Fibroblast of skin of back (primary cell): ENCODE data around the gene FJX1.

ENCODE experiments used
- DNase-seq: peaks from one replicate; pipeline ENCODE4 v3.0.0-alpha.2; 2013

The FJX1 gene

DNA sequence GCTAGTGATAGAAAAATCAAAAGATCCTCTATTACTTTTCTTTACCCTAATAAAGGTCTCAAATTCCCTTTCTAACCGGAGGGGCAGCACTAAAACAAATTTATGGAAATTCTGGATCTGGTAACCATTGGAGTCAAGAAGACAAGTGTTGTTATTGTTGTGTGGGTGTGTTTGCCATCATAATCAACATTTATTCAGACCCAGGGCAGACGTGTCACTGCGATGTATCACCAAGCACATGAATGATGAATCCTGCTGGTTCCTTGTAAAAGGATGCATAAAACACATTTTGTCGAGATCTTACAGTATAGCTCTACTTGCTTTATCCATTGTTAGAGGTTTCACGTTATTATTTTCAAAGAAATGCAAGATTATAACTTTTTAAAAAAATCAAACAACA is 12.1 kb upstream of the FJX1 start:
- no peak for DNase-seq

DNA sequence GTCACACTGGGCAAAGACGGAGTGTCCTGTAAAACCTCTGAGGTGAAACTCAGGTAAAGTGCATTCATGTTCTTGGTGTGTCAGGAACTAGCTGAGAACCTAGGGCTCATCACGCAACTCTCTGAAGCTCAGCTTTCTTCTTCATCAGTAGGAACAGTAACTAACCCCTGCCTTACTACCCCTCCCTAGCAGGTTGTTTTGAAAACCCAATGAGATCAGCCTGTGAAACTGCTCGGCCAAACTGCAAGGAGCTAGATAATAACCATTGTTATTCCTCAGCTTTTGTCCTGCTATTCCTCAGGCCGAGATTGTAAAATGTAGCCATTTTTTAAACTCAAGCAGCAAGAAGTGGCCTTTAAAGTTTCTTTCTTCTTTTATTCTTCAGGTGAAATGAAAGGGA is 9.8 kb upstream of the FJX1 start:
- DNase-seq: no peak

DNA sequence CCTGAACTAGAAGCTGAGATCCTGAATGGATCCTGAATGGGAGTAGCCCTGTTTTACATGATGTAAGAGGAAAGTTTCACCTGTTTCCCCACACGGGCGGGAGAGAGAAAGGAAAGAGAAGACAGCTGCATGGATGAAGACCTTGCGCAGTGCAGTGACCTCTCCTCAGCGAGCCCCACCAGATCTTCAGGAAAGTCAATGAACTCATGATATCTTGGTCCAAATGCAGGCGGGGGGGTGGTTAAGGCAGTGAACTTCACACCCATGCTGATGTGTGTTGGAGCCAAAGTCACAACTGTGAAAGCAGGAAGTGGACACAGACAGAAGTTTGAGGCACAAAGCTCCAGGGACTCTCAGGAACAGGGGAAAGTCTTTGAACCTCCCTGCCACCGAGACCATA is 8.6 kb upstream of the FJX1 start:
- DNase-seq: no peak

DNA sequence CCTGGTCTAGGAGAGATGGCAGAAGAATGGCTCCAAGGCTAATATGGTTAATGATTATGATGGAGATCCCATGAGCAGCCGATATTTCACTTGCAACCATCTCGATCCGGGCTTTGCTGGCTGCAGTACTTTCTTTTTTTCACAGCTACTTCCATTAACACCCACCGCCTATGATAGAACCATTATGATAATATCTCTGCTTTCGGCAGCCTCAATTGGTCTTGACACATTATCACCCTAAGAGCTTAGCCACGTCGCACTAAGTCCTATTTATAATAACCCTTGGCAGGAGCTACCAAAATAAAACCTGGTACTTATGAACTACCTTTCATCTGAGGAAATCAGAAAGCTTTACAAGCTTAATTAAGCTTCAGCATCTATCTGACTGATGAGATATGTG is 7.6 kb upstream of the FJX1 start:
- DNase-seq: no peak

DNA sequence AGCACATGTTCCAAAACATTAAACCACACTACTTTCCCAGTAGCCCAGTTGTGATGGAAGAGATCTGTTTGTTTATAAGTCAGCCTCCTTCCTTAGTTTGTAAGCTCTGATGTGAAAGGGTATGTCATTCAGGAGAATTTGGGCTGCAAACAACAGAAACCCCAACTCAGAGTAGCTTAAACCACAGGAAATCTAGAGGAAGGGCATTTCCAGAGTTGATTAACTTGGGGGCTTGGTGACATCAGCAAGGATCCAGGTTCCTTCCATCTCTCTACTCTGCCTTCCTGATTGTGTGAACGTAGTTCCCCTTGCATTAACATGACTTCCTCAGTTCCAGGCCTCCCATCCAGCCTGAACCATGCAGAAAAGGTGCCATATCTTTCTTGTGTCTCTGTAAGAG is 6.5 kb upstream of the FJX1 start:
- no peak for DNase-seq

DNA sequence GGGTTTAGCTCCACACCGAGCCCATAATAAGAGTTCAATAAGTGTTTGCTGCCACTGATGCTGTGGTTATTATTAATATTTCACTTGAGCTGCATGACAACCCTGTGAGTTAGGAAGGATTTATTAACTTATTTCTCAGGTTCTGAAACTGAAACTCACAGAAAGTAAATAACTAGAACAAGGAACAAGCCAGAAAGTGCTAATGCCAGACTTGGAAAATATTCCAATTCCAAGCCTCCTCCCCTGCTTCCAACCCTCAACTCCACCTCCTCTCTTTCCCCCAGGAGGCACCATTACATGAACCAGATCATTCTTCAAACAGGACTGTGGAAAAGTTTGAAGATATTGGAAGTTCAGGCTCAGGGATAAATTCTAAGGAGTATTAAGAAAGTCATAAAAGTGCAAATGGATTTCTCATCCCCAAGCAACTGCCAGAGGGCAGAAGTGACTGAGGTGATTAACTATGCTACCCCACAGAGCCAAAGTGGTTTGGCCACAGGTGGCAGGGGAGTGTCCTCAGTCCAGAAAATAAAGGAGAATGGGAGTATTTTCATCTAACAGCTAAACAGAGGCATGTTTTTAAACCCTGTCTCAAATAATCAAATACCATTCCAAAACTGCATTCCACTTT is 3.2 kb upstream of the FJX1 start:
- no peak for DNase-seq

DNA sequence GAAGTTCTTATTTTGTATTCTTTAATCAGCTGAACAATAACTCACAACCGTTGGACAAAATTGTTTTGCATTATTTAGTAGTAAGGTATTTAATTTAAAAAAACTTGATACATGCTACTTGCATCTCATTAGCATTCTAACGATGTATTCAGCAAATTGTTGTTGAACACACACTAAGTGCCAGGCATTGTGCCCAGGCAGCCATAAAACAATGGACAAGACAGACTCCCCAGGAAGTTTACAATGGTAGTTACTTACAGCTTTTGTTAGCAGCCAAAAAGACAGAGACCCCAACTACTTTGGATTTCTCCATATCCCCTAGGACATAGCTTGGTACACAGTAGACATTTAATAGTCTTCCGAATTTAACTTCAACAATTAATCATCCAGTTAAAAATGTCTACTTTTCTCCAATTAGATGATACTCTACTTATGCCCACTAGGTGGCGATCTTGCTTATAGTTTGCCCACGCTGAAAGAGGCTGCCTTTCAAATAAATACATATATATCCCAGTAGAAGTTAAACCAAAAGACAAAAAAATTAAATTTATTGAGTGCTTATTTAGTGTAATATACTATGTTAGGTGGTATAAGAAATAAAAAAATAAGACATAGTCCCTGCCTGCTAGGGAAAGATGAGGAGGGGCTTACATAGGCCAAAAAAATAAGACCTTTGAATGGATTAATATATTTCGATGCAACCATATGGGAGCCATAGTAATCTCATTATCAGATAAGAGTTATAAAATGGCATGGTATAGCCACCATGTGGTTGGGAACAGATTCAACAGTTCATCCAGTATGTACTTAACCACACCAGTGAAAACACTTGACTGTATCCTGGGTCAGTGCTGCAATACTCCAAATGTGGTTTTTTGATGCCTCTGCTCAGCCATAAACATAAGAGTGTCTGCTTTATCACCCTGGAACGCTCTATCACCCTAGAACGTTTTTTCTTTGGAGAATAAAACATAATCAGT is 2.0 kb upstream of the FJX1 start:
- peak; percentile 58 for DNase-seq

DNA sequence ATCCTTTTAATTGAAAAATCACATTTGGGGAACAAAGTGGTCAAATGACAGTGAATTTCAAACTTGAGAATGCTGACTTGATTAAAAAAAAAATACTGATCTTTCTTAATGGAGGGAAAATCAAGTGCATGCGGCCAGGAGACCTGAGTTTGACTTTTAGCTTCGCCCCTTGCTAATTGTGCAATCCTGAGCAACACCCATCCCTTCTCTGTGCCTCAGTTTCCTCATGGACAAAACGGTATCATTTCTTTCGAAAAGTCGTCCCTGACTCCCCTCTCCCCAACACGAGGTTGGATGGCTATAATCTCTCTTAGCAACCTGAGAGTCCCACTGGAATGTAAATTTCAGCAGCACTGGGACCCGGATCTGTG is 959 bp upstream of the FJX1 start:
- DNase-seq: no peak

DNA sequence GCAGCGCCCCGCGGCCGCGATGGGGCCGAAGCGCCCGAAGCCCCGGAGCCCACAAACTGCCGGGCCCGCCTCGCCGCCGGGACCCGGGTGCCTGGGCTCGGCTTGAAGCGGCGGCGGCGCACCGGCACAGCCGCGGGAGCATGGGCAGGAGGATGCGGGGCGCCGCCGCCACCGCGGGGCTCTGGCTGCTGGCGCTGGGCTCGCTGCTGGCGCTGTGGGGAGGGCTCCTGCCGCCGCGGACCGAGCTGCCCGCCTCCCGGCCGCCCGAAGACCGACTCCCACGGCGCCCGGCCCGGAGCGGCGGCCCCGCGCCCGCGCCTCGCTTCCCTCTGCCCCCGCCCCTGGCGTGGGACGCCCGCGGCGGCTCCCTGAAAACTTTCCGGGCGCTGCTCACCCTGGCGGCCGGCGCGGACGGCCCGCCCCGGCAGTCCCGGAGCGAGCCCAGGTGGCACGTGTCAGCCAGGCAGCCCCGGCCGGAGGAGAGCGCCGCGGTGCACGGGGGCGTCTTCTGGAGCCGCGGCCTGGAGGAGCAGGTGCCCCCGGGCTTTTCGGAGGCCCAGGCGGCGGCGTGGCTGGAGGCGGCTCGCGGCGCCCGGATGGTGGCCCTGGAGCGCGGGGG is 346 bp downstream of the FJX1 start:
- DNase-seq: peak; percentile 49

DNA sequence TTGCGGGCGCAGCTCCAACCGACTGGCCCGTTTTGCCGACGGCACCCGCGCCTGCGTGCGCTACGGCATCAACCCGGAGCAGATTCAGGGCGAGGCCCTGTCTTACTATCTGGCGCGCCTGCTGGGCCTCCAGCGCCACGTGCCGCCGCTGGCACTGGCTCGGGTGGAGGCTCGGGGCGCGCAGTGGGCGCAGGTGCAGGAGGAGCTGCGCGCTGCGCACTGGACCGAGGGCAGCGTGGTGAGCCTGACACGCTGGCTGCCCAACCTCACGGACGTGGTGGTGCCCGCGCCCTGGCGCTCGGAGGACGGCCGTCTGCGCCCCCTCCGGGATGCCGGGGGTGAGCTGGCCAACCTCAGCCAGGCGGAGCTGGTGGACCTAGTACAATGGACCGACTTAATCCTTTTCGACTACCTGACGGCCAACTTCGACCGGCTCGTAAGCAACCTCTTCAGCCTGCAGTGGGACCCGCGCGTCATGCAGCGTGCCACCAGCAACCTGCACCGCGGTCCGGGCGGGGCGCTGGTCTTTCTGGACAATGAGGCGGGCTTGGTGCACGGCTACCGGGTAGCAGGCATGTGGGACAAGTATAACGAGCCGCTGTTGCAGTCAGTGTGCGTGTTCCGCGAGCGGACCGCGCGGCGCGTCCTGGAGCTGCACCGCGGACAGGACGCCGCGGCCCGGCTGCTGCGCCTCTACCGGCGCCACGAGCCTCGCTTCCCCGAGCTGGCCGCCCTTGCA is 1.0 kb downstream of the FJX1 start:
- peak; percentile 54 for DNase-seq

DNA sequence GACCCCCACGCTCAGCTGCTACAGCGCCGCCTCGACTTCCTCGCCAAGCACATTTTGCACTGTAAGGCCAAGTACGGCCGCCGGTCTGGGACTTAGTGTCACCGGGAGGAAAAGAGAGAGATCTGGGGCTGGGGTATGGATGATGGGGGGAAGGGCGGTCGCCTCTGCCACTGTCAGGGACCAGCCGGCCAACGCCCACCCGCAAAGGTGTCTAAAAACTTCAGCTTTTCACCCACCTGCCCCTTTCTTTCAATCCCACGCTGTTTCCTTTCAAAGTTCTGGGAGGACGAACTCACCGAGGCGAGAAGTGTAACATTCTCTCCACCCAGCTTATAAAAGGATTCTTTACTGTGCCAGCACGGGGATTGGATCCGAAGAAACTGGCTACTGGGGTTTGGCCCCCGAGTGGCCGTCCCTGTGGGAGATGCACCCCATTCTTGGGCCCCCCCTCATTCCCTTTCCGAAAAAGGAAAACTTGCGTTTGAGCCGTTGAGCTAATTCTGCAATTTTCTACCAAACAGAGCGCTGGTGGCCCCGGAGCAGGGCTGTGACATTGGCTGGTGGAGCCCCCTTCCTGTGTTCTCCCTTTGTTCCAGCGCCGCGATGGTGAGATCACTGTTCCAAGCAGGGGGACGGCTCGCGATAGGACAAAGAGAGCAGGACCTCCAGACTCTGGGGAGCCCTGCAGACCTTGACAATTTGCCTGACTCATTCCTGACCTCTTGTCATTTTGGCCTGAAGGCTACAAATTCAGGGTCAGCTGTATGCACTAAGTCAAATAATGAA is 1.8 kb downstream of the FJX1 start:
- DNase-seq: peak; percentile 61

DNA sequence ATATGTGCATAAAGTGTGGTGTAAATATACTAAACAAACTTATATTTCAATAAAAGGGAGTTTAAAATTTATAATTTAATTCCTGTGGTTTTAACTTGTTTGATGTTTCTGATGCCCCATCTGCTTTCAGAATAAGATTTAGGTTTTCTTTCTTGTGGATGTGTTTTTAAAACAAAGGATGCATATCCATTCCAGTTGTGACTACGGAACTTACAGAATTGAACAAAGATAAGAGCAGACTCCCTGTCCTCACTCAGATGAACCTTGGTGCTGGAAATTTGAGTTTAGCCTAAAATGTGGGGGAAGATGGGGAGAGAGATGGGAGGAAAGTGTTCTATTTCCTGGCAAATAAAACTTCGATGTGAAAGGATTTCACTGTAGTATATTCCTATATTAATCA is 2.5 kb downstream of the FJX1 start:
- DNase-seq: no peak

DNA sequence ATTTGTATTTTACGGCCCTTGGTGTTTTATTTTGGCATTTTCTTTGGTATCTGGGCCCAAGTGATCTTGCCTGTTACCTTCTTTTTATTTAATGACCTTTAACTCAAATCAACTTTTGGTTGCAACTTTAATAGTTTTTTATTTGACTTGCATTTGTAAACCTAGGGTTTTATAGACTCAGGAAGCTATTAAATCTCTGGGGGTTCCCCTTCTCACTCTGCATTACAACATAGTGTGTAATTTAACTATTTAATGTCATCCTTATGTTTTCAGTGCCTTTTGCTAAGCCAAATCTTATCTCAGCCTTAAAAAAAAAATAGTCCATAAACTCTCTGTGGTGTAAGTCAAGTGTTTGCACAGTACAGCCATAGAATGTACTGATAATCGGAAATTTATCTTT is 3.4 kb downstream of the FJX1 start:
- no peak for DNase-seq

DNA sequence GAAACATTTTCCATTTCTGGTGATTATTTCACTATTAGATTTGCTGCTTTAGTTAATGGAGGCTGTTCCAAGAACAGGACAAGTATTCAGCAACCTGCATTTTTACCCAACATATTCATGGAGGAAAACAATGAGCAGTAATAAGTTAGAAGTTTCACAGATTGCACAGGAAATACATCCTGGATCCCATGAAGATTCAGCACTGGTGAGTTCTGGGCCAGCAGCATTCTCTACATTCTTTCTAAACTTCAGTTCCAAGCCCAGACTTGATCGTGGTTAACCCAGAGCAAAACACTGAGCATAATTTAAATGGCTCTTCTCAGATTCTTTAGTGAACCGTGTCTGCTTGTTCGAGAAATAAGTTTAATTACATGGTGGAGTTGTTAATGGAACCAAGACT is 3.8 kb downstream of the FJX1 start:
- peak; percentile 91 for DNase-seq

DNA sequence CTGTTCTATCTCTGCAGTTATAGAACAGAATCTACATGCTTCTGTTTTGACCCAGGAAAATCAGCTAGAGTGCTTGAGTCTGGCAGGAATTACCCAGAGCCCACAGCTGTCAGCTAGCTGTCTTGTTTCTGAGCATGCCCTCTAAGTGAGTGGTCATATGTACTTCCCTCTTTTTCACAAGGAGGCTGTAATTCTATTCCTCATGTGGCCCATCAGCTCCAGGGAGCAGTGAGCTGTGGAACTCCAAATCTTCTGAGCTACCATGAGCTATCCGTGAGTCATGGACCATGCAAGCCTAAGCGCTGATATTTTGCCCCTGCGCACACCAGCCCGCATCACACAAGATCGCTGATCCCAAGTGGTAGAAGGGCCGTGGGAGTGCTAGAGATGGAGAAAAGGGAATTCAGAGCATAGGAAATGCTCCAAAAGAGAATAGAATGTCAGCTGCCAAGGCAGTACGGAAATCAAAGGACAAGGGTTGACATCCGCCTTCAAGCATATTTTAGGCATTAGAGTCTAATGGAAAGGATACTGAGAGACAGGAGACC is 5.4 kb downstream of the FJX1 start:
- DNase-seq: peak; percentile 88

DNA sequence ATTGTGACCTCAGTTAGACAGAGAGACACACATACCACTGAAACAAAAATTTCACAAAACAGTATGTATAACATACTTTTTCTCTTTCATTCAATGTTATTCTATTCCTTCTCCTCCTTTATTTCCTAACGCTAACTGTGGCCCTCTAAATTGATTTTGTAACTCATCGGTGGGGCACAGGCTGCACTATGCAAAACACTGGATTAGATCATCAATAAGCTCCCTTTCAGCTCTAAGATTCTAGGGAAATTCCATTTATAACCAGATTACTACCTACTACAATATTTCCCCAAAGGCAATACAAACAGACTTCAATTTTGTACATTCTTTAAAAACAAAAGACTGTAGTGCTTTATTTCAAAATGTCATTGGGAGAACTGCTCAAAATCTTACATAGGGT is 6.1 kb downstream of the FJX1 start:
- DNase-seq: no peak

DNA sequence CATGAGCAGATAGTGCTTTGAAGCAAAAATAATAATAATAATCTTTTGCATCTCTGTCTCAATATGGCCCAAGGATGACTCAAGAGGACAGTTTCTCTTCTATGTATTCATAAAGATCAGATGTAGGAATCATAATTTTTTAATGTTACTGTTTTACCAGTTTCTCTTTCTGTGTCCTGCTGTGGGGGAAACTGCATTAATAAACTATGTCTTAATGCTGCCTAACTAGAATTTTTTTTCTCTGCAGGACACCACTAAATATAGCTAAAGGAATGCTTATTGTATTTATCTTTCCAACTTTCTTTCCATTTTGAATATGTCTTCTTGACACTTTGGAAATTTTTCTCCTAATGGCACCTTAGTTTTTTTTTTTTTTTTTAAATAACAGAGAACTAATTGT is 6.5 kb downstream of the FJX1 start:
- peak; percentile 63 for DNase-seq

DNA sequence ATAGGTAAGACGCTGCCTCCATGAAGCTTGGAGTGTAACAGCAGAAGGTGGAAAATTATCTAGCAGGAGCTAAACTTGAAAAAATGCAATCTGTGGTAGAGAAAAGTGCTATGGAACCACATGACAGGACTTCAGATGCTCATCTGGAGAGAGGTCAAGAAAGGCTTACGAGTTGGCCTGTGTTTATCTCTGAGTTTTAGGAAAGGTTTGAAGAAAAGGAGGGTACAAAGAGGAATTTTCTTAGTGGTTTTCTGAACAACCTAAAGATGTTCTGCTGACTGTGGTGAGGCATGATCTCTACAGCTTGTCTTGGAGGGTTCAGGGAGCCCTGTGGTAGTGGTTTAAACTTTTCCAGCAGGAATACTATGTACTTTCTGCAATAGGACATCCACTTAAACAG is 8.2 kb downstream of the FJX1 start:
- no peak for DNase-seq

DNA sequence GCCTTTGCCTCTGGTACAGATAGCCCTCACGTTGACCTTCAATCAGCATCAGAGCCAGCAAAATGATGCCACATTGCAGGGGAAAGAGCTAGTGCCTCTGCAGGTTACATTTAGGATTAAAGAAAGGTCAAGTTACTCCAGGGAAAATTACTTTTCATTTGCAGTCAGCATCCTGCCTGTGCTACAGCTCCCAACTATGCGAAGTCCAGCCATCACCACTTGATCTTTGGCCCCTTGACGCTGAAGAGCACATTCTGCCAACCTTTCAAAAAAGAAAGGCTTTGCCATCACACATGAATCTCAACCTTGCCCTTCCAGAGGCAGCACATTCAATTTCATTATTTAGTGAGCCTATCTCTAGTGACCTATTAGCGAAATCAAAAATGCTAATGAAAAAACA is 11.3 kb downstream of the FJX1 start:
- no peak for DNase-seq

DNA sequence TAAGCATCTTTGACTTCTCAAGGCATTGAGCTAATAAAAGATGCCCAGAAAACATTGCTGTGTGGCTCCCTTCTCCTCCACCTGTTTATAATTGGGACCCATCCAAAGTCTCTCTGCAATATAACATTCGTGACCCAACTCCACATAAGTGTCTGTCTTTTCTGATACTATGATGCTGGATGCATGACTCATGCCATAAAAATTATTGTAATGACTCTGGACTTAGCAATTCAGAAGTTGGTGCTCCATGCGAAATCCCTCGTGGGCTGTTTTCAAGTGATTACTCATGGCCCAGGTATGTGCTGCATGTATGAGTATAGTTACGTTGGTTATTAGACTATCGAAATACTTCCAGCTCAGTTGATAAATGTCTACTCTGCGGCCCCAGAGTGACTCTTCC is 11.7 kb downstream of the FJX1 start:
- DNase-seq: peak; percentile 100

DNA sequence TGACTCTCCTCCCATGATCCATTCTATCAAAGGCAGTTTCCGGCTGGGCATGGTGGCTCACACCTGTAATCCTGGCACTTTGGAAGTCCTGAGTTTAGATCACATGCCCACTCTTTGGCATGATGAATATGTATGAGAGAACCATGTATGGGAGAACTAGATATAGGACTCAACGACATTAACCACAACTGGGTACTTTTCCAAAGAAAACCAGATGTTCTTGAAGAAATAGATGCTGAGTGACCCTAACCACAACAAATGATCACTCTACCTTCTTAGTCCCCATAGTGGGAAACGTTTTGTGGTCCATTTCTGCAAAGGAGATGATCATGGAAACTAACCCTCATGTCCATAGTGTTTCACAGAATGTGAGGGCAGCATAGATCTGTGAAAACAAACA is 13.6 kb downstream of the FJX1 start:
- DNase-seq: peak; percentile 34

DNA sequence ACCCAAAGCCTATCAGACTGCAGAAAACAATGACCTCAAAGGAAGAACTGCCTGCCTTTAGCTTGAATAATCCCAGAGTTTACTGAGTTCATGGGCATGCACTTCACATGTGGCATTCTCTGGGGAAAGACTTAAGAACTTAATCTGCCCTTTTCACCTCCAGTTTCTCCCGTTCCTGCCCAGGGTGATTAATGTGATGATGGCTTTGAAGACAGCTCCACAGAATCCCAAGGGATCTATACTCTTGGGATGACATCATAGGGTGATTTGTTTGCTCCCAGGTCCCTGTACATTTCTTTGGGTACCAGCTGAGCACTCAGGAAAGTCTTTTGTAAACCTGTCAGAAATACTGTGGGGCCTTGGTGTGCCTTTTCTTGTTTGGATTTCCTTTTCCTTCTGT is 14.0 kb downstream of the FJX1 start:
- peak; percentile 78 for DNase-seq
